H1 (cell line): Measurements from ENCODE around the gene SMC2. TPM values are rescaled to one million over a fixed set of nuclear protein-coding genes. Genes with fewer than 3 reads are reported as not detected.

Experiments
- BACH1 ChIP-seq: IDR thresholded peaks from 2 replicates; pipeline ENCODE4 v1.6.1; 2012; ENCODE audit warnings: low read length, improper control_type of control experiment
- CBX8 ChIP-seq: fragments of 300-800, 300-1000 bp; sonication (generic); IDR thresholded peaks from 2 replicates; pipeline ENCODE4 v1.7.1; 2016; ENCODE audit warnings: low read depth, low read length, borderline replicate concordance
- CHD7 ChIP-seq: fragments of 300-600 bp; sonication (generic); IDR thresholded peaks from 2 replicates; pipeline ENCODE4 v1.7.1; 2012; ENCODE audit warnings: low read length, moderate library complexity, mild to moderate bottlenecking, inconsistent platforms; ENCODE audit not compliant: insufficient replicate concordance
- GABPA ChIP-seq: IDR thresholded peaks from 2 replicates; pipeline ENCODE4 v1.6.1; 2011; ENCODE audit warnings: mild to moderate bottlenecking, low read length, moderate library complexity, borderline replicate concordance; ENCODE audit not compliant: insufficient read depth
- HDAC2 ChIP-seq, 2 experiments: fragments of 300-600 bp in 1 of 2; sonication (generic) in 1 of 2; IDR thresholded peaks; 2 replicates each; pipeline ENCODE4 v1.6.1; 2011 to 2012; ENCODE audit warnings: low read depth in 2 of 2, low read length in 2 of 2, mild to moderate bottlenecking in 2 of 2, moderate library complexity in 2 of 2, borderline replicate concordance in 1 of 2, inconsistent platforms in 1 of 2
- KDM1A ChIP-seq: fragments of 200-600, 300-600 bp; sonication (generic); IDR thresholded peaks from 2 replicates; pipeline ENCODE4 v1.7.1; 2016; ENCODE audit warnings: mild to moderate bottlenecking, low read length, borderline replicate concordance
- MAFK ChIP-seq: IDR thresholded peaks from 2 replicates; pipeline ENCODE4 v1.6.1; 2012; ENCODE audit warnings: low read depth, mild to moderate bottlenecking, improper control_type of control experiment, low read length
- MAX ChIP-seq: IDR thresholded peaks from 2 replicates; pipeline ENCODE4 v1.6.1; 2012; ENCODE audit warnings: inconsistent platforms
- POLR2A ChIP-seq, 2 experiments: IDR thresholded peaks; 1 replicate in 1 of 2; 2 replicates in 1 of 2; pipeline ENCODE4 v1.6.1; 2011; ENCODE audit warnings: low read depth in 2 of 2, low read length in 2 of 2, mild to moderate bottlenecking in 2 of 2; ENCODE audit errors: control extremely low read depth in 1 of 2
- RXRA ChIP-seq: IDR thresholded peaks from 2 replicates; pipeline ENCODE4 v1.6.1; 2011; ENCODE audit warnings: low read depth, mild to moderate bottlenecking, low read length, moderate library complexity; ENCODE audit not compliant: insufficient read depth
- SP2 ChIP-seq: IDR thresholded peaks from 2 replicates; pipeline ENCODE4 v1.6.1; 2012; ENCODE audit warnings: mild to moderate bottlenecking, low read length, inconsistent platforms
- SP4 ChIP-seq: IDR thresholded peaks from 2 replicates; pipeline ENCODE4 v1.6.1; 2012; ENCODE audit warnings: low read length, inconsistent platforms
- polyA plus RNA-seq, 7 experiments: library from polyadenylated mRNA; depleted of rRNA in 3 of 7; stranded (reverse) in 5 of 7; unstranded in 2 of 7; fragments of >200 nt in 5 of 7; fragments of 200-250 nt in 2 of 7; gene quantifications; 1 replicate in 5 of 7; 2 replicates in 1 of 7; 4 replicates in 1 of 7; pipeline versions ENCODE4 v1.2.1 to v1.2.3, GENCODE V29; 2011 to 2013; ENCODE audit warnings: missing spikeins in 2 of 7, mixed read lengths in 2 of 7
- total RNA-seq: library from RNA; stranded (reverse); fragmentation: NEBNext Ultra II Directional; extraction: Animal tissue kit (Norgen Biotek cat#: 25700); gene quantifications from 2 replicates; pipeline ENCODE4 v1.2.1, GENCODE V29; 2021

The SMC2 gene
- total and polyA plus RNA-seq, 2 of the 8 experiments (the other 6 are each of a cell fraction or from before 2014, with no cell fraction given) = 7.5 to 39.8 TPM

- TF ChIP-seq CHD7 = no peak
- no peak for TF ChIP-seq CBX8
- no peak for TF ChIP-seq GABPA
- no peak for TF ChIP-seq RXRA
- no peak for TF ChIP-seq MAX
- no peak for TF ChIP-seq KDM1A
- TF ChIP-seq HDAC2 (IDR thresholded peaks at IDR 0.05; ENCODE audit: borderline replicate concordance in 1 of 2, low read depth in 2 of 2, low read length in 2 of 2) = no peak
- TF ChIP-seq POLR2A (IDR thresholded peaks at IDR 0.05; ENCODE audit: control extremely low read depth in 1 of 2, low read depth in 2 of 2, low read length in 2 of 2) = no peak
- TF ChIP-seq MAFK = no peak
- no peak for TF ChIP-seq SP4
- no peak for TF ChIP-seq BACH1
- TF ChIP-seq SP2 = no peak
These were observed 5.5 kb downstream of the SMC2 start (continued) for GRCh38 chr9:104099630-104100029.
